PC-9 (cell line): ENCODE measurements around the gene ALK. TPM values are rescaled to one million over a fixed set of nuclear protein-coding genes. Genes with fewer than 3 reads are reported as not detected.

Experiments
- BruUV-seq: library from RNA; stranded (reverse); fragments of 400-500 nt; replicated peaks from 2 replicates; lab custom pipeline; 2021; lab: Mats Ljungman, UMichigan
- CTCF ChIA-PET: fragments of 300-600 bp; sonication (Branson Sonifier 250); formaldehyde crosslinking; loops from one replicate; lab custom pipeline; 2022; ENCODE audit warnings: antibody characterized with exemption; lab: Charles Lee
- POLR2A ChIA-PET: fragments of 300-600 bp; sonication (Branson Sonifier 250); formaldehyde crosslinking; loops from one replicate; lab custom pipeline; 2022; ENCODE audit warnings: antibody characterized with exemption; ENCODE audit not compliant: unreplicated experiment; lab: Charles Lee
- DNase-seq, 2 experiments: peaks; one replicate each; pipeline versions ENCODE4 v3.0.0 to v3.0.0-alpha.2; 2015 to 2022; ENCODE audit warnings: mixed read lengths in 1 of 2
- H2AFZ ChIP-seq: fragments of 200-600 bp; sonication (generic); 2 replicates; pipeline ENCODE4 v1.8.1; 2017; ENCODE audit warnings: antibody characterized with exemption
- H3F3A ChIP-seq: fragments of 200-600 bp; sonication (generic); 2 replicates; pipeline ENCODE4 v1.8.1; 2017; ENCODE audit warnings: antibody characterized with exemption, mild to moderate bottlenecking, low read depth; ENCODE audit not compliant: insufficient read depth
- H3K27ac ChIP-seq: fragments of 200-600 bp; sonication (generic); 2 replicates; pipeline ENCODE4 v1.6.1; 2016; ENCODE audit warnings: mixed run types
- H3K27me3 ChIP-seq: fragments of 200-600 bp; sonication (generic); 2 replicates; pipeline ENCODE4 v1.6.1; 2016; ENCODE audit warnings: low read depth, mixed run types; ENCODE audit not compliant: insufficient read depth
- H3K36me3 ChIP-seq: fragments of 200-600 bp; sonication (generic); 2 replicates; pipeline ENCODE4 v1.6.1; 2016; ENCODE audit warnings: low read depth, mixed run types
- H3K4me1 ChIP-seq: fragments of 200-600 bp; sonication (generic); replicated peaks from 2 replicates; pipeline ENCODE4 v1.6.1; 2016; ENCODE audit warnings: mixed run types; ENCODE audit not compliant: insufficient read depth
- H3K4me2 ChIP-seq: fragments of 200-600 bp; sonication (generic); 2 replicates; pipeline ENCODE4 v1.6.1; 2017; ENCODE audit warnings: mixed run types
- H3K4me3 ChIP-seq: fragments of 200-600 bp; sonication (generic); 2 replicates; pipeline ENCODE4 v1.6.1; 2016; ENCODE audit warnings: mixed run types
- H3K79me2 ChIP-seq: fragments of 200-600 bp; sonication (generic); 2 replicates; pipeline ENCODE4 v1.6.1; 2017; ENCODE audit warnings: low read depth, mixed run types
- H3K9me2 ChIP-seq: fragments of 200-600 bp; sonication (generic); 2 replicates; pipeline ENCODE4 v1.8.1; 2017; ENCODE audit warnings: mild to moderate bottlenecking; ENCODE audit not compliant: insufficient read depth
- H3K9me3 ChIP-seq: fragments of 200-600 bp; sonication (generic); 2 replicates; pipeline ENCODE4 v1.8.1; 2016; ENCODE audit warnings: low read depth; ENCODE audit not compliant: insufficient read depth
- H4K20me1 ChIP-seq: fragments of 200-600 bp; sonication (generic); 2 replicates; pipeline ENCODE4 v1.8.1; 2017; ENCODE audit not compliant: insufficient read depth
- CTCF ChIP-seq: fragments of 200-600 bp; sonication (generic); conservative IDR thresholded peaks from 2 replicates; pipeline ENCODE4 v1.6.1; 2017; ENCODE audit warnings: mixed run types, antibody characterized with exemption, mild to moderate bottlenecking, moderate library complexity
- EZH2 ChIP-seq: fragments of 200-600 bp; sonication (generic); IDR thresholded peaks from 2 replicates; pipeline ENCODE4 v1.8.0; 2017; ENCODE audit warnings: antibody characterized with exemption, low read depth
- intact Hi-C: fragments of 100-400 bp; cut with micrococcal nuclease; formaldehyde crosslinking; loops from one replicate; pipeline ENCODE4 v1.10.0; 2022; ENCODE audit not compliant: unreplicated experiment
- total RNA-seq: library from RNA; stranded (reverse); gene quantifications from 2 replicates; pipeline ENCODE4 v1.2.3, GENCODE V29; 2021

The ALK gene
- total RNA-seq, 1 experiment from 2014 or later: not detected

DNA sequence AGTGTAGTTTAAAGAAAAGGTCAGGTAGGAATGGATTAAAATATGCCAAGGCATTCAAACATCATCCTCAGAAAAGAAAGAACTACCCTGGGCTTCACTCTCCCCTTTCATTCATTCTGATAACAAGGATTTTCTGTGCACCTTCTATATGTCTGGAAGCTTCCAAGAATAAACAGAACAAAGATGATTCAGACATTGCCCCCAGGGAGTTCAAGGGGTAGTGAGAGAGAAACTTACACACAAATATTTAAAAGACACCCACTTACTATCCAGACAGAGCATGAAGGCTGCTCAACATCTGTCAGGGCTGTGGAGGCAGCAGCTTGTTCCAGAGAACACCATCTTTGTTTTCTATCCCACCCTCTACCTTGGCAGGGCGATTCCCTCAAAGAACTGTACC is 140.5 kb downstream of the ALK start:
- TF ChIP-seq EZH2: no peak
- no peak for TF ChIP-seq CTCF
- CTCF ChIA-PET: no interaction called here
- no peak overlapping the region for H3K4me3 ChIP-seq

DNA sequence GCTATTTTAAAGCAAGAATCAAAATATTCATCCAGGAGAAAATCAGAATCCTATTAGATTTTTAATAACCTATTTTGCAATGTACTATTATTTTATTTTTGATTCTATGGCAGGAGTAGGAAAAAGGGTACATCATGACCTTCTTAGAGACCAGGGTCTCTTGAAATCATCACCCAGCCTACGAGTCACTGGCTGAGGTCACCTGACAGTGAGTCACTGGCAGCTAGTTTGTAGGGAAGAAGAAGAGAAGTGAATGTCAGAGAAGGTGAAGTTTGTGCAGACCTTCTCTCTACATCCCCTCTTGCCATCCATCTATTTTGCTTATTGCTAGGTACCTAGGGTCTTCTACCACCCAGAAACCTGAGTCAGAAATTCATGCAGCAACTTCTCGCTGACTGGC is 144.2 kb downstream of the ALK start:
- intact Hi-C loops: no loop called here
- Histone ChIP-seq H4K20me1 (no peaks in the 10 kb centered on the region), H2AFZ (no peak overlapping the region), H3F3A (no peaks in the 10 kb centered on the region), H3K9me2 (no peaks in the 10 kb centered on the region), H3K27me3 (peaks cover 54% of the 10 kb centered on the region), H3K79me2 (no peaks in the 10 kb centered on the region), H3K4me3 (no peak overlapping the region), H3K36me3 (no peaks in the 10 kb centered on the region), H3K27ac (no peak overlapping the region), H3K4me1 (no peaks in the 10 kb centered on the region), H3K9me3 (0 out of 2 replicates have a peak, but pooled peaks cover 3% of the 10 kb centered on the region), H3K4me2 (no peak overlapping the region)
- BruUV-seq: no TSS peak
- no peak for DNase-seq
- ChIA-PET POLR2A (no interaction called here), CTCF (no interaction called here)
- TF ChIP-seq EZH2 (no peak), CTCF (no peak)

More for the DNA sequence above, 140.5 kb downstream of the ALK start:
- H3K36me3 ChIP-seq: no peaks in the 10 kb centered on the region
- no peak for DNase-seq
- no peaks in the 10 kb centered on the region for H3K4me1 ChIP-seq
- POLR2A ChIA-PET: no interaction called here
- H3K79me2 ChIP-seq: no peaks in the 10 kb centered on the region
- H3F3A ChIP-seq: no peaks in the 10 kb centered on the region
- H3K27ac ChIP-seq: no peak overlapping the region
- H2AFZ ChIP-seq: no peak overlapping the region
- BruUV-seq: no TSS peak
- no peaks in the 10 kb centered on the region for H4K20me1 ChIP-seq
- intact Hi-C loops: no loop called here
- H3K9me2 ChIP-seq: no peaks in the 10 kb centered on the region
- H3K4me2 ChIP-seq: no peak overlapping the region
- peaks cover 87% of the 10 kb centered on the region for H3K27me3 ChIP-seq
- H3K9me3 ChIP-seq: no peaks in the 10 kb centered on the region

DNA sequence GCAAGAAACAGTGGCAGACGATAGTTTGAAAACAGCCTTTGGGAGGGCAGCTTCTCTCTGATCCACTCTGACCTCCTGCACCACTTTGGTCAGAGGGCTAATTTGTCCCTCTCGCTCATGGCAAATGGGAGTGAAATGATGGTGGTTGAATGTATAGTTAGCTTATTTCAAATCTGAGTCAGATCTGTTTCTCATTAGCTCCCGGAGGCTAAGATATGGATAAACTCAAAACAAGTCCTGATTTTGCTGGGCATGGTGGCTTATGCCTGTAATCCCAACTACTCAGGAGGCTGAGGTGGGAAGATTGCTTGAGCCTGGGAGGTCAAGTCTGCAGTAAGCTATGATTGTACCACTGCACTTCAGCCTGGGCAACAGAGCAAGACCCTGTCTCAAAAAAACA is 145.0 kb downstream of the ALK start:
- H3K36me3 ChIP-seq: no peaks in the 10 kb centered on the region
- H3K27ac ChIP-seq: no peak overlapping the region
- intact Hi-C loops: no loop called here
- ChIA-PET POLR2A (no interaction called here), CTCF (no interaction called here)
- H3K9me2 ChIP-seq: no peaks in the 10 kb centered on the region
- H3K9me3 ChIP-seq: 0 out of 2 replicates have a peak, but pooled peaks cover 3% of the 10 kb centered on the region
- H3K4me1 ChIP-seq: no peaks in the 10 kb centered on the region
- no peak overlapping the region for H2AFZ ChIP-seq
- DNase-seq: no peak
- no TSS peak for BruUV-seq
- no peak overlapping the region for H3K4me2 ChIP-seq
- no peaks in the 10 kb centered on the region for H3K79me2 ChIP-seq
- H4K20me1 ChIP-seq: no peaks in the 10 kb centered on the region
- no peaks in the 10 kb centered on the region for H3F3A ChIP-seq
- peaks cover 52% of the 10 kb centered on the region for H3K27me3 ChIP-seq
- no peak for TF ChIP-seq EZH2
- H3K4me3 ChIP-seq: no peak overlapping the region

DNA sequence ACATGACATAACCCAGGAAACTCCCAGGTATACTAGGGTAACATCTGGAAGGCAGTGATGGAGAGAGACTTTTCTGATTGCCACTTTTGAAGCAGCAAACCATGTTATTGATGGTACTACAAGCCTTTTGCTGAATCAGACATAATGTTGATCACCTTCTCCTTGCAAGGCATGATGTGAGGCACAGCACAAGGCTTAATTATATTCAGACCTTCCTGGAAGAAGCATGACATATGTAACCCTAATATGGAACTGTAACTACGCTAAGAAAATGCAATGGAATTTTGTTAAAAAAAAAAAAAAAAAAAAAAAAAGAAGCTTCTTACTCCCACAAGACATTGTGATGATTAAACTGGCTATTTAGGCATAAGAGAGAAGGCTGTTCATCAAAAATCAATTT is 145.4 kb downstream of the ALK start:
- H3K27ac ChIP-seq: no peak overlapping the region
- POLR2A ChIA-PET: no interaction called here
- 0 out of 2 replicates have a peak, but pooled peaks cover 3% of the 10 kb centered on the region for H3K9me3 ChIP-seq
- no peak overlapping the region for H2AFZ ChIP-seq
- intact Hi-C loops: no loop called here
- H3K4me1 ChIP-seq: no peaks in the 10 kb centered on the region
- no peak overlapping the region for H3K4me3 ChIP-seq
- BruUV-seq: no TSS peak
- H4K20me1 ChIP-seq: no peaks in the 10 kb centered on the region
- H3F3A ChIP-seq: no peaks in the 10 kb centered on the region
- H3K9me2 ChIP-seq: no peaks in the 10 kb centered on the region
- CTCF ChIA-PET: no interaction called here
- H3K36me3 ChIP-seq: no peaks in the 10 kb centered on the region
- DNase-seq: no peak
- no peaks in the 10 kb centered on the region for H3K79me2 ChIP-seq
- peaks cover 49% of the 10 kb centered on the region for H3K27me3 ChIP-seq
- H3K4me2 ChIP-seq: no peak overlapping the region
- TF ChIP-seq CTCF: no peak
- no peak for TF ChIP-seq EZH2
